Suppressor macrophage treated with lipopolysaccharide for 1 hour (primary cell): ENCODE measurements around the gene CACNA1A.
"Not testable (repeated sequence)": the region's sequence is repeated elsewhere in the genome, so short reads cannot be mapped to it uniquely, and the experiment has no call there.

ENCODE experiments used
- DNase-seq, 3 donors: peaks; one replicate each; pipeline ENCODE4 v3.0.0-alpha.2; 2020 to 2022

CACNA1A gene

GRCh38 chr19:13225973-13226865 lies 280.1 kb downstream of the CACNA1A start:
- DNase-seq: no peak

DNA sequence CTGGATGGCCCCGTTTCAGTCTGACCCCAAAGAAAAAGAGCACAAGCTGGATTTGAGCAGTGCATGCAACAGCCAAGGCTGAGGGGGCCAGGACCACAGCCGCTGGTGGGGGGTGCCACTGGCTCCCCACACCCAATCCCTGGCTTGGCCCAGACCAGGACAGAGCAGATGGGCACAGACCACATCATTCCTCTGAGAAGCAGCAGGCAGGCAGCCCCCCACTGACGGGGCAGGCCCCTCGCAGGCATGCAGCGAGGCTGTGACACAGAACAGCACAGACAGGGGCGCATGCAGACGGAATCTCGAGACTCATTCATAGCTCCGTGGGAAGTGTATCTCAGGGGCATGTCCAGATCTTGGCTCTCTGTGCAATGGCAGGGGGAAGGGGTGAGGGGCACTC lies 281.2 kb downstream of the CACNA1A start:
- no peak for DNase-seq

DNA sequence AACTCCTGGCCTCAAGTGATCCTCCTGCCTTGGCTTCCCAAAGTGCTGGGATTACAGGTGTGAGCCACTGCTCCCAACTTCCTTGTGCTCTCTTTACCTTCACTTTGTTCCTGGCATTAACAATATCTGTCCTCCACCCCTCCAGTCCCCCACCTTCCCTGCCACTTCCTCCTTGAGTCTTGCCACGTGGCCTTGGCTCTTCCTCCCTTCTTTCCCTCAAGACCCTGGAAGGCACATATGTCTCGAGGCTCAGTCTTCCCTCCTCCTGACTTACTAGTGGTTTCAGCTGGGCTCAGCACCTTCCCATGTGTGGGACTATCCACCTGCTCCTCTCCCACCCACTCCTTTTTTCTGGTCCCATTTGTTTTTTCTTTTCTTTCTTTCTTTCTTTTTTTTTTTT lies 285.4 kb downstream of the CACNA1A start:
- DNase-seq: no peak

DNA sequence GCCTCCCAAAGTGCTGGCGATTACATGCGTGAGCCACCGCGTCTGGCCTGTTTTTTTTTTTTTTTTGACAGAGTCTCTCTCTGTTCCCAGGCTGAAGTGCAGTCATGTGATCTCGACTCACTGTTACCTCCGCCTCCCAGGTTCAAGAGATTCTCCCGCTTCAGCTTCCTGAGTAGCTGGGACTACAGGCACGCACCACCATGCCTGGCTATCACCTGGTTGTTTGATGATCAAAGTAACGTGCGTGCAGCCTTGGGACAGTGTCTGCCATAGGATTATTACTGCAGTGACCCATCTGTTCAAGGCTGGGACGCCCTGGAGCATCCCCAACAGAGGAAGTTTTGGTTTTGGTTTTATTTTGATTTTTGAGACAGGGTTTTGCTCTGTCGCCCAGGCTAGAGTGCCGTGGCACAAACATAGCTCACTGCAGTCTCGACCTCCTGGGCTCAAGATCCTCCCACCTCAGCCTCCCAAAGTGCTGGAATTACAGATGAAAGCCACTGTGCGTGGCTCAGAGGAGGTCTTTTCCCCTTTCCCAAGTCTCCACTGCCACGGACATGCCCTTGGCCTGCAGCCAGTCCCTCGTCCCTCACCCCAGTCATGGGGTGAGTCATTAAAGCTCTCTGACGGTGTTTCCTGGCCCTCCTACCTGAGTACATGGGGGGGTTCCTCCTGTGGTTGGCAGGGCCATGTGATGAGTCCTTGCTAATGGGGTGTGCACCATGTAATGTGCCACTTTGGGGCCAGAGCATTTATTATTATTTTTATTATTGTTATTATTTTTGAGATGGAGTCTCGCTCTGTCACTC lies 290.5 kb downstream of the CACNA1A start:
- no peak for DNase-seq

DNA sequence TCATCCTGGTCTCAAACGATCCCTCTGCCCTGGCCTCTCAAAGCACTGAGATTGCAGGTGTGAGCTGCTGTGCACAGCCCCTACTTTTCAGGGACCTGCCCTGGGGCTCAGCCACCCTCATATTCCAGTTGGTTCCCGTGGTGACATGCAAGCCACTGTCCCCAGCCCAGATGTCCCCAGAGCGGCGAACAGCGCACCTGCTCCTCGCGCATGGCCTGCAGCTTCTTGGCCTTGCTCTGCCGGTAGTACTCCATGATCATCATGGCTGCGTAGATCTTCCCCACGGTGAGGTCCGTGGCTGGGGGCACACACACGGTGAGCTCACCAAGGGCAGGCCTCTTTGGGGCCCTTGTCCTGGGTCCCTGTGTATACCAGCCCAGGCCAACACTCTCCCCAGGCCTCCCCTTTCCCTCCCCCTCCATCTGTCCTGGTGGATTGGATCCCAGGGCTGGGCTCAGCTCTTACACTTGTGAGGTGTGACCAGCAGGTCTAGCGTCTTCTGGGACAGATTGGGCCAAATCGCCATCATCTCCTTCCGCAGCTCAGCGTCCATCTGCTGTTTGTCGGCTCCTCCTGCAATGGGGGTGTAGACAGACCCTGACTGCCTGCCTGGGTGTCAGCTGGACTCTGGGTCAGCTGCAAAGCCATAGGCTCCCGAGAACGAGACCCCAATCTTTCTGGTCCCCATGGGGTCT lies 292.1 kb downstream of the CACNA1A start:
- DNase-seq: no peak

GRCh38 chr19:13212759-13213330 lies 293.4 kb downstream of the CACNA1A start:
- DNase-seq: peak; percentile 71 to 87 (median 80)

- DNase-seq: no peak
Measured at GRCh38 chr19:13211426-13212308, 294.6 kb downstream of the CACNA1A start.

GRCh38 chr19:13210941-13211340 lies 295.3 kb downstream of the CACNA1A start:
- DNase-seq: no peak

DNA sequence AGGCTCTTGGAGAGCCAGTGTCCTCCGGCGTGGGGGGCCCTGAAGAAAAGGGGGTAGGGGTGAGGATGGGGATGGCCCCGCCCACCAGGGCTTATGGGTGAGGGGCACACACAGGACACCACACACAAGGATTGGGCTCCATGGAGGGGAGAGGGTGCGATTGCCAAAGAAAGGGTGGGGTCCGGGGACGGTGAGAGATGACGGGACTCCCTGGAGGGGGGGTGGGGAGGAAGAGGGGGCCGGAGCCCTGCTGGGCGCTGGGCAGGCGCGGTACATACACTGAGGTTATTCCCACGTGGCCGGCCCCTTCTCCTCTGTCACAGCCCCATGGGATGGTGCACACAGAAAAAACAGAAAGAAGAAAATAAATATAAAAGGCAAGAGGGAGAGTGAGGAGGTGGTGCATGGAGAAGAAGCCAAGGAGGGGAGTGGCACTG lies 295.9 kb downstream of the CACNA1A start:
- no peak for DNase-seq

- no peak for DNase-seq
Measured at GRCh38 chr19:13209484-13210338, 296.6 kb downstream of the CACNA1A start.

DNA sequence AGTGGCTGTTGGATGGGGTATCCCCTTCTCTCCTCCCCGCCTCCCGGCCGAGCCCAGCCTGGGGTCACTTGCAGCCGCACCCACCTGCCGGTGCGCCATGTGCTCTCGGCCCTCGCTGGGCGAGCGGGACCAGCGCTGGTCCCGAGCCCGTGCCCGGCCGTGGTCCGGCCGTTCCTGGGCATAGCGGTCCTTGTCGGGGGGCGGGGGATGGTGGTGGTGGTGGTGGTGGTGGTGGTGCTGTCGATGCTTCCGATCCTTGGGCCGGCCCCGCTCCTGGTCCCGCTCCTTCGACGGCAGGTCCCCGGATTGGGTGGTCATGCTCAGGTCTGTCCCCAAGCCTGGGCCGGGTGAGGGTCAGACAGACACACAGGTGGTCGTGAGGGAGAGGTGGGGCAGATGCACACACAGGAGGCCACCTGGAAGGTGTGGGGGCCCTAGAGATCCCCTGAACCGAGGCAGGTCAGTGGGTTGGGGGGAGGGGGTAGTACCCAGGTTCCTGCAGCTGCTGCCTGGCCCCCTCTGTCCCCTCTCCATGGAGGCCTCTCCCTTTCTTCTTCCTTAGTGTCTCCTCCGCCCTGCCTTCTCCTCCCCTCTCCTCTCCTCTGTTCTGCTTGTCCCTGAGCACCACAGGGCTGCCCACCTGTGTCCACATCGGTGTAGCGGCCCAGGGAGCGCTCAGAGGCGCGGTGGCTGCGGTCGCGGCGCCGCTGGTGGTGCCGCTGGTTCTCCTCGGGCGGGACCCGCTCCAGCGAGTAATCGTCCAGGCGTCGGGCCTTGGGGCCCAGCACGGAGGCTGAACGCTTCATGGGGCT lies 297.4 kb downstream of the CACNA1A start:
- DNase-seq: peak in 2 of 3 donors; percentile 65 to 80

- peak; percentile 87 to 96 (median 94) for DNase-seq
Measured at GRCh38 chr19:13207846-13208671, 298.2 kb downstream of the CACNA1A start.

DNA sequence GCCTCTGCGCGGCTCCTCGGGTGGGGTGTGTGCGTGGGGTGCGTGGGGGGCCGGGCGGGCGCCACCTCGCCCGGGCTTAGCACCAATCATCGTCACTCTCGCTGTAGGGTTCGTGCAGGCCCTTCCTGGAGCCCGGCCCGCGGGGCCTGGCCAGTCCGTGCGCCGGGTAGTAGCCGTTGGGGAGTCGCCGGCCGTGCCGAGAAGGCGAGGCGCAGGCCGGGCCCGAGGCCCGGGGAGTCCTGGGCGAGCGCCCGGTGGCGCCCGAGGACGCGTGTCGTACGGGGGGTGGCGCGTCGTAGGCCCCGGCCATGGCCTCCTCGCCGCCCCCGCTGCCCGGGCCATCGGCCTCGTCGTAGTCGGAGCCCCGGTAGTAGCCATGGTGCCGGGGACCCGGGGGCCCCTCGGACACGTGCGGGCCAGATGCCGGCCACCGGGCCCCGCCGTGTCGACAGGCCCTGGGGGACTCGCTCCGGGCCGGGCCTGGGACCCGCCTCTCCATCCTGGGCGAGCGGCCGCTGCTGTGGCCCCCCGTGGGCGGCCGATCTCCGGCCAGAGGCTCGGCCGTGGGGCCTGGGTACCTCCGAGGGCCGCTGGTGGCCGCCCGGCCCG lies 298.9 kb downstream of the CACNA1A start:
- DNase-seq: no peak

DNA sequence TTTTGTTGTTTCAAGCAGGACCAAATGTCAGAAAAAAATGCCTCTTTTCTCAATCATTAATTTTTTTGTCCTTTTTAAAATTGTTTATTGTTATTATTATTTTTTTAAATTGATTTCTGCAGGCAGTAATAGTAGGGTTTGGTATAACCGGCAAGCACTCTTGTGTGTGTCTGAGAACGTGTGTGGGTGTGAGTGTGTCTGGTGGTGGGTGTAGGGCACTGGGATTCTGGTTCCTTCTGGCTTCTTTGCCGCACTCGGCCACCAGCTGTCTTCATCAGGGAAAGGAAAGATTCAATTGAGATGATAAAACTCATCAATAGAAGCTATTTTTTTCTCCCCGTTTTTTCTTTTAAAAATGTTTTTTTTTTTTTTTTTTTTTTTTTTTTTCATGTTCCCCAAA lies 299.7 kb downstream of the CACNA1A start:
- peak in 1 of 3 donors; percentile 11 for DNase-seq

DNA sequence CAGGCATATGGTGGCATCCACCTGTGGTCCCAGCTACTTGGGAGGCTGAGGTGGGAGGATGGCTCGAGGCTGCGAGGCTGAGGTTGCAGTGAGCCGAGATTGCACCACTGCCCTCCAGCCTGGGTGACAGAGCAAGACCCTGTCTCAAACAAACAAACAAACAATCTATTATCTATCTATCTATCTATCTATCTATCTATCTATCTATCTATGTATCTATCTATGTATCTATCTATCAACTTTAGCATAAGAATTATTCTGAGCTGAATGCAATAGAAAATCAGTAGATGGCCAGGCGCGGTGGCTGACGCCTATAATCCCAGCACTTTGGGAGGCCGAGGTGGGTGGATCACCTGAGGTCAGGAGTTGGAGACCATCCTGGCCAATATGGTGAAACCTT lies 304.2 kb downstream of the CACNA1A start:
- not testable (repeated sequence) for DNase-seq

- DNase-seq: no peak
Measured at GRCh38 chr19:13198634-13199033, 307.6 kb downstream of the CACNA1A start.

DNA sequence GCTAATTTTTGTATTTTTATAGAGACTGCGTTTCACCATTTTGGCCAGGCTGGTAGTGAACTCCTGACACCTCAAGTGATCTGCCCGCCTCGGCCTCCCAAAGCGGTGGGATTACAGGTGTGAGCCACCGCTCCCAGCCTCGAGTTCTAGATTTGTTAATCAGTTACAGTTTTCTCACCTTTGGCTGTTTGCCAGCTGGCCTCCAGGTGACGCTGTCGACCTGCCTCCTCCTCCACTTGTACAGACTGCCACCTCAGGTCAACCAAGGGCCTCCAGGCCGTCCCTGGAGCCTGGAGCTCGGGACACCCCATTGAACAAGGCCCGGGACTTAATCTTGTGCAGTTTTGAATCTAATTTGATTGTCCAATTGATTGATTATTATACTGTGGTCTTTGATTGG lies 310.6 kb downstream of the CACNA1A start:
- peak in 2 of 3 donors; percentile 17 to 26 for DNase-seq

GRCh38 chr19:13190781-13191540 lies 315.3 kb downstream of the CACNA1A start:
- DNase-seq: no peak
